Right lobe of liver (tissue), 4 donors: ENCODE results near the gene FKBP5.
"Not testable (repeated sequence)": the region's sequence is repeated elsewhere in the genome, so short reads cannot be mapped to it uniquely, and the experiment has no call there.

Experiments used
- CTCF ChIP-seq, 4 donors: fragments of 200-600 bp in 3 of 4; fragments of 450-650 bp in 1 of 4; IDR thresholded peaks; one replicate each; pipeline versions ENCODE4 v1.5.1 to v1.8.0; 2016 to 2022; ENCODE audit warnings: antibody characterized with exemption in 4 of 4, mild to moderate bottlenecking in 2 of 4
- POLR2A ChIP-seq: fragments of 450-650 bp; IDR thresholded peaks from one replicate; pipeline ENCODE4 v1.6.1; 2017; ENCODE audit warnings: antibody characterized with exemption, mild to moderate bottlenecking
- donor health status: DM: no; HTN: no; CAD: no.
- donor health status: DM: no; HTN: no; CAD: no.
- donor health status: DM: no; HTN: yes; CAD: no.

- not testable (repeated sequence) for TF ChIP-seq CTCF (IDR thresholded peaks at IDR 0.05); POLR2A
Observed at GRCh38 chr6:35670453-35670852, 18.3 kb downstream of the FKBP5 start.
